Calu3 (cell line): ENCODE data around the gene GPD1. TPM values are rescaled to one million over a fixed set of nuclear protein-coding genes. Genes with fewer than 3 reads are reported as not detected.
A peak's percentile ranks its signal among the peaks of the same experiment; 100 is the strongest.

Source experiments
- BruUV-seq: library from RNA; stranded (reverse); fragments of 400-500 nt; replicated peaks from 2 replicates; lab custom pipeline; 2021; lab: Mats Ljungman, UMichigan
- CTCF ChIA-PET: fragments of 300-600 bp; sonication (Branson Sonifier 250); formaldehyde crosslinking; loops from one replicate; lab custom pipeline; 2022; ENCODE audit warnings: antibody characterized with exemption; lab: Charles Lee
- DNase-seq: peaks from one replicate; pipeline ENCODE4 v3.0.0; 2022
- H3K27ac Mint-ChIP-seq: one replicate; pipeline ENCODE4 v1.8.0; 2022; ENCODE audit warnings: mixed read lengths; ENCODE audit not compliant: unreplicated experiment
- H3K27me3 Mint-ChIP-seq: one replicate; pipeline ENCODE4 v1.8.0; 2022; ENCODE audit warnings: mixed read lengths; ENCODE audit not compliant: unreplicated experiment
- H3K36me3 Mint-ChIP-seq: one replicate; pipeline ENCODE4 v1.8.0; 2022; ENCODE audit warnings: mild to moderate bottlenecking, moderate library complexity, mixed read lengths; ENCODE audit not compliant: insufficient read depth, unreplicated experiment
- H3K4me1 Mint-ChIP-seq: one replicate; pipeline ENCODE4 v1.8.0; 2022; ENCODE audit warnings: mild to moderate bottlenecking, low read depth, mixed read lengths; ENCODE audit not compliant: unreplicated experiment
- H3K4me3 Mint-ChIP-seq: one replicate; pipeline ENCODE4 v1.8.0; 2022; ENCODE audit warnings: mild to moderate bottlenecking, low read depth, moderate library complexity, mixed read lengths; ENCODE audit not compliant: unreplicated experiment
- H3K9me3 Mint-ChIP-seq: one replicate; pipeline ENCODE4 v1.8.0; 2022; ENCODE audit warnings: low read depth, mixed read lengths; ENCODE audit not compliant: unreplicated experiment
- CTCF ChIP-seq: fragments of 200-600 bp; IDR thresholded peaks from one replicate; pipeline ENCODE4 v1.8.0; 2022; ENCODE audit warnings: antibody characterized with exemption; ENCODE audit not compliant: unreplicated experiment
- intact Hi-C: fragments of 100-400 bp; cut with micrococcal nuclease; formaldehyde crosslinking; loops from one replicate; pipeline ENCODE4 v1.10.0; 2022; ENCODE audit not compliant: unreplicated experiment
- total RNA-seq: library from RNA; stranded (reverse); gene quantifications from 2 replicates; pipeline ENCODE4 v1.2.3, GENCODE V29; 2022

Gene GPD1
- total RNA-seq, 1 experiment from 2014 or later: 0.21 TPM

GRCh38 chr12:50123203-50123602 is 19.4 kb downstream of the GPD1 start:
- Mint-ChIP-seq H3K9me3 (no peaks in the 10 kb centered on the region), H3K27ac (no peak overlapping the region), H3K27me3 (no peaks in the 10 kb centered on the region), H3K4me1 (no peaks in the 10 kb centered on the region), H3K36me3 (peaks cover 24% of the 10 kb centered on the region), H3K4me3 (no peak overlapping the region)
- TF ChIP-seq CTCF: no peak
- no TSS peak for BruUV-seq
- CTCF ChIA-PET: no interaction called here
- intact Hi-C loops: no loop called here
- no peak for DNase-seq

GRCh38 chr12:50127546-50127945 is 23.7 kb downstream of the GPD1 start:
- CTCF ChIA-PET: interaction anchor here (0.6 to 1.4 kb wide), 2 partner anchors 15 to 75 kb away, joined by 4 read pairs; partner anchors contain the start of gene COX14
- intact Hi-C loops: no loop called here
- H3K36me3 Mint-ChIP-seq: peaks cover 28% of the 10 kb centered on the region
- H3K4me1 Mint-ChIP-seq: no peaks in the 10 kb centered on the region
- no peaks in the 10 kb centered on the region for H3K9me3 Mint-ChIP-seq
- no peaks in the 10 kb centered on the region for H3K27me3 Mint-ChIP-seq
- TF ChIP-seq CTCF: no peak
- no peak overlapping the region for H3K4me3 Mint-ChIP-seq
- no TSS peak for BruUV-seq
- no peak overlapping the region for H3K27ac Mint-ChIP-seq
- DNase-seq: no peak

- Mint-ChIP-seq H3K9me3 (no peaks in the 10 kb centered on the region), H3K27ac (no peak overlapping the region), H3K4me1 (no peaks in the 10 kb centered on the region), H3K4me3 (no peak overlapping the region), H3K36me3 (peaks cover 28% of the 10 kb centered on the region), H3K27me3 (no peaks in the 10 kb centered on the region)
- CTCF ChIA-PET: interaction anchor here (0.5 to 0.7 kb wide), 4 partner anchors 12 to 634 kb away, joined by 3 to 8 read pairs (median 5); partner anchors contain the start of gene ATF1
- intact Hi-C loops: no loop called here
- TF ChIP-seq CTCF: no peak
- no peak for DNase-seq
- BruUV-seq: no TSS peak
These were observed 25.5 kb downstream of the GPD1 start for GRCh38 chr12:50129290-50129689.

- H3K36me3 Mint-ChIP-seq: peaks cover 18% of the 10 kb centered on the region
- CTCF ChIA-PET: interaction anchor here (0.7 to 1.4 kb wide), 3 partner anchors 12 to 22 kb away, joined by 3 to 5 read pairs (median 5); partner anchors contain the start of gene COX14
These were observed 28.8 kb downstream of the GPD1 start for GRCh38 chr12:50132505-50133135.

More at GRCh38 chr12:50132505-50133135, 28.8 kb downstream of the GPD1 start:
- no peak for DNase-seq
- no peak overlapping the region for H3K4me3 Mint-ChIP-seq
- H3K27ac Mint-ChIP-seq: no peak overlapping the region
- BruUV-seq: no TSS peak
- peak; percentile 39 for TF ChIP-seq CTCF
- no peaks in the 10 kb centered on the region for H3K4me1 Mint-ChIP-seq
- intact Hi-C loops: loop anchor here (2.0 kb wide), 1 partner anchor 180 kb away; no protein-coding TSS in a partner anchor
- no peaks in the 10 kb centered on the region for H3K27me3 Mint-ChIP-seq
- no peaks in the 10 kb centered on the region for H3K9me3 Mint-ChIP-seq
